A549 (cell line): ENCODE data around the gene CDC20. TPM values are rescaled to one million over a fixed set of nuclear protein-coding genes. Genes with fewer than 3 reads are reported as not detected.

Experiments used
- ATAC-seq, 2 experiments: fragments of 200-7000 bp in 1 of 2; fragments of >200 bp in 1 of 2; cut with Nextera tagmentation in 1 of 2; cut with Tn5 transposase in 1 of 2; 3 replicates each; pipeline versions ENCODE4 v1.8.0 to v1.9.1; 2018 to 2020; ENCODE audit warnings: mild to moderate bottlenecking in 1 of 2, moderate library complexity in 1 of 2
- CTCF ChIA-PET: fragments of 300-600 bp; sonication (Branson Sonifier 250); formaldehyde crosslinking; extraction: SDS; loops from one replicate; lab custom pipeline; 2021; ENCODE audit warnings: antibody characterized with exemption, inconsistent platforms; lab: Yijun Ruan, JAX
- POLR2A ChIA-PET: fragments of 350-600 bp; formaldehyde crosslinking; extraction: SDS; loops from one replicate; lab custom pipeline; 2021; ENCODE audit warnings: antibody characterized with exemption, inconsistent platforms; lab: Yijun Ruan, JAX
- DNase-seq, 2 experiments: peaks; one replicate each; pipeline versions ENCODE4 v3.0.0 to v3.0.0-alpha.2; 2011 to 2016; ENCODE audit warnings: low read depth in 1 of 2, low spot score in 1 of 2
- FAIRE-seq: peaks from 2 replicates; lab custom pipeline; 2011; peaks lifted over from hg19 to GRCh38; lab: Jason Lieb, UNC
- H3K27ac ChIP-seq, 2 experiments: fragments of >200 bp; sonication (Bioruptor Twin); formaldehyde crosslinking; 3 replicates each; pipeline ENCODE4 v1.5.1; 2016 to 2017
- H3K4me1 ChIP-seq: fragments of >200 bp; sonication (Bioruptor Twin); formaldehyde crosslinking; 3 replicates; pipeline ENCODE4 v1.6.1; 2016
- H3K4me2 ChIP-seq: fragments of >200 bp; sonication (Bioruptor Twin); formaldehyde crosslinking; 3 replicates; pipeline ENCODE4 v1.6.1; 2016
- H3K4me3 ChIP-seq: fragments of >200 bp; sonication (Bioruptor Twin); formaldehyde crosslinking; 3 replicates; pipeline ENCODE4 v1.5.1; 2016
- H3K9me3 ChIP-seq: fragments of >200 bp; sonication (Bioruptor Twin); formaldehyde crosslinking; 3 replicates; pipeline ENCODE4 v1.6.1; 2016
- ATOH8 ChIP-seq: fragments of 250-450 bp; sonication (Bioruptor Pico); IDR thresholded peaks from 2 replicates; pipeline ENCODE4 v1.5.0; 2020; ENCODE audit warnings: low read depth, mild to moderate bottlenecking, moderate library complexity
- CBX8 ChIP-seq: fragments of 200-600 bp; sonication (generic); IDR thresholded peaks from 2 replicates; pipeline ENCODE4 v1.6.1; 2016
- E2F6 ChIP-seq: IDR thresholded peaks from 2 replicates; pipeline ENCODE4 v1.6.1; 2012; ENCODE audit warnings: low read depth, borderline replicate concordance
- EHF ChIP-seq: fragments of 250-450 bp; sonication (Bioruptor Pico); IDR thresholded peaks from 2 replicates; pipeline ENCODE4 v1.5.0; 2020; ENCODE audit warnings: mild to moderate bottlenecking
- FOSL2 ChIP-seq, 2 experiments: fragments of 450-650 bp in 1 of 2; fragments of >200 bp in 1 of 2; sonication (Bioruptor Twin) in 1 of 2; formaldehyde crosslinking; IDR thresholded peaks; 2 replicates each; pipeline versions ENCODE4 v1.5.0 to v1.6.1; 2016 to 2020; ENCODE audit warnings: mild to moderate bottlenecking in 1 of 2, moderate library complexity in 1 of 2
- JUN ChIP-seq, 2 experiments: fragments of >200 bp; sonication (Bioruptor Twin); formaldehyde crosslinking; IDR thresholded peaks; 2 replicates in 1 of 2; 3 replicates in 1 of 2; pipeline ENCODE4 v1.6.1; 2016 to 2017
- KDM5A ChIP-seq: fragments of 200-600 bp; sonication (generic); IDR thresholded peaks from 2 replicates; pipeline ENCODE4 v1.6.1; 2016; ENCODE audit warnings: antibody characterized with exemption, mild to moderate bottlenecking
- NPAS2 ChIP-seq: fragments of 250-450 bp; sonication (Bioruptor Pico); IDR thresholded peaks from 2 replicates; pipeline ENCODE4 v1.8.0; 2022; ENCODE audit warnings: mild to moderate bottlenecking, moderate library complexity, borderline replicate concordance
- NR3C1 ChIP-seq: fragments of >200 bp; sonication (Bioruptor Twin); formaldehyde crosslinking; IDR thresholded peaks from 3 replicates; pipeline ENCODE4 v1.6.1; 2017
- POLR2A ChIP-seq: IDR thresholded peaks from 2 replicates; pipeline ENCODE4 v1.6.1; 2012; ENCODE audit warnings: mild to moderate bottlenecking, low read length
- USF2 ChIP-seq: fragments of 450-650 bp; IDR thresholded peaks from 2 replicates; pipeline ENCODE4 v1.6.1; 2014; ENCODE audit warnings: antibody characterized with exemption
- ZFP36 ChIP-seq: fragments of 450-650 bp; IDR thresholded peaks from 2 replicates; pipeline ENCODE4 v1.6.1; 2014; ENCODE audit warnings: borderline replicate concordance; ENCODE audit not compliant: partially characterized antibody
- whole genome bisulfite sequencing: methylation state at CpG from one replicate; pipeline ENCODE4 v1.1.6; 2017; ENCODE audit errors: missing lambda C conversion rate; 5-methylcytosine and 5-hydroxymethylcytosine counted together
- polyA plus RNA-seq, 4 experiments: library from polyadenylated mRNA; depleted of rRNA in 3 of 4; stranded (reverse); fragments of >200 nt; fragmentation: RNase III in 1 of 4; extraction: RNeasy Plus Mini Kit Qiagen cat#74134 plus additional on column Dnase treatment in 1 of 4; gene quantifications; 2 replicates in 3 of 4; 3 replicates in 1 of 4; pipeline ENCODE4 v1.2.3, GENCODE V29; 2011 to 2017
- TF ChIP-seq, protein P1 (sequence below): fragments of 200-600 bp; sonication (generic); IDR thresholded peaks from 2 replicates; pipeline ENCODE4 v1.6.1; 2016; ENCODE audit warnings: antibody characterized with exemption, mild to moderate bottlenecking, moderate library complexity
- TF ChIP-seq, protein P2 (sequence below): fragments of 250-450 bp; sonication (Bioruptor Pico); IDR thresholded peaks from 2 replicates; pipeline ENCODE4 v1.5.0; 2021; ENCODE audit warnings: mild to moderate bottlenecking, moderate library complexity, borderline replicate concordance

Gene CDC20
- polyA plus RNA-seq, 2 of the 4 experiments (the other 2 are of a cell fraction): 73.8 to 116 TPM

- FAIRE-seq: no peak
- H3K9me3 ChIP-seq: peaks cover 16% of the 10 kb centered on the region; the same call in 2 of the 3 replicates
- no peak for ATAC-seq
- H3K4me2 ChIP-seq: no peak overlapping the region
- POLR2A ChIA-PET: no interaction called here
- no peak overlapping the region for H3K4me3 ChIP-seq
- WGBS: 48% methylated on average over 1 of the region's 1 CpG
- no peak for TF ChIP-seq ZFP36
- no peak for TF ChIP-seq FOSL2 (IDR thresholded peaks at IDR 0.05)
- TF ChIP-seq FOSL2 (CRISPR knock-in tag; IDR thresholded peaks at IDR 0.05): peak; percentile 44
- no peak overlapping the region for H3K27ac ChIP-seq
- DNase-seq: no peak
- CTCF ChIA-PET: no interaction called here
- no peaks in the 10 kb centered on the region for H3K4me1 ChIP-seq
These were observed 31.1 kb upstream of the CDC20 start for GRCh38 chr1:43327549-43328292.

GRCh38 chr1:43329995-43330751 is 28.6 kb upstream of the CDC20 start:
- DNase-seq: no peak
- H3K4me1 ChIP-seq: no peaks in the 10 kb centered on the region
- no peak overlapping the region for H3K4me2 ChIP-seq
- no peak for FAIRE-seq
- H3K9me3 ChIP-seq: peaks cover 15% of the 10 kb centered on the region; the same call in 2 of the 3 replicates
- ATAC-seq: 0 out of 6 replicates have a peak, but pooled peaks of 1 of the 2 experiments have one; percentile 38
- H3K4me3 ChIP-seq: no peak overlapping the region
- POLR2A ChIA-PET: no interaction called here
- CTCF ChIA-PET: interaction anchor here (2.1 kb wide), 1 partner anchor 103 kb away, joined by 6 read pairs; no protein-coding TSS in a partner anchor
- WGBS: 77% methylated on average over 2 of the region's 6 CpGs
- H3K27ac ChIP-seq: no peak overlapping the region
- no peak for TF ChIP-seq NR3C1
- no peak for TF ChIP-seq USF2
- no peak for TF ChIP-seq E2F6
- no peak for TF ChIP-seq KDM5A
- no peak for TF ChIP-seq ATOH8 (CRISPR knock-in tag)
- no peak for TF ChIP-seq POLR2A
- no peak for TF ChIP-seq JUN (IDR thresholded peaks at IDR 0.05)
- no peak for TF ChIP-seq NPAS2 (CRISPR knock-in tag)
- no peak for TF ChIP-seq EHF (CRISPR knock-in tag)
- TF ChIP-seq, protein P1, sequence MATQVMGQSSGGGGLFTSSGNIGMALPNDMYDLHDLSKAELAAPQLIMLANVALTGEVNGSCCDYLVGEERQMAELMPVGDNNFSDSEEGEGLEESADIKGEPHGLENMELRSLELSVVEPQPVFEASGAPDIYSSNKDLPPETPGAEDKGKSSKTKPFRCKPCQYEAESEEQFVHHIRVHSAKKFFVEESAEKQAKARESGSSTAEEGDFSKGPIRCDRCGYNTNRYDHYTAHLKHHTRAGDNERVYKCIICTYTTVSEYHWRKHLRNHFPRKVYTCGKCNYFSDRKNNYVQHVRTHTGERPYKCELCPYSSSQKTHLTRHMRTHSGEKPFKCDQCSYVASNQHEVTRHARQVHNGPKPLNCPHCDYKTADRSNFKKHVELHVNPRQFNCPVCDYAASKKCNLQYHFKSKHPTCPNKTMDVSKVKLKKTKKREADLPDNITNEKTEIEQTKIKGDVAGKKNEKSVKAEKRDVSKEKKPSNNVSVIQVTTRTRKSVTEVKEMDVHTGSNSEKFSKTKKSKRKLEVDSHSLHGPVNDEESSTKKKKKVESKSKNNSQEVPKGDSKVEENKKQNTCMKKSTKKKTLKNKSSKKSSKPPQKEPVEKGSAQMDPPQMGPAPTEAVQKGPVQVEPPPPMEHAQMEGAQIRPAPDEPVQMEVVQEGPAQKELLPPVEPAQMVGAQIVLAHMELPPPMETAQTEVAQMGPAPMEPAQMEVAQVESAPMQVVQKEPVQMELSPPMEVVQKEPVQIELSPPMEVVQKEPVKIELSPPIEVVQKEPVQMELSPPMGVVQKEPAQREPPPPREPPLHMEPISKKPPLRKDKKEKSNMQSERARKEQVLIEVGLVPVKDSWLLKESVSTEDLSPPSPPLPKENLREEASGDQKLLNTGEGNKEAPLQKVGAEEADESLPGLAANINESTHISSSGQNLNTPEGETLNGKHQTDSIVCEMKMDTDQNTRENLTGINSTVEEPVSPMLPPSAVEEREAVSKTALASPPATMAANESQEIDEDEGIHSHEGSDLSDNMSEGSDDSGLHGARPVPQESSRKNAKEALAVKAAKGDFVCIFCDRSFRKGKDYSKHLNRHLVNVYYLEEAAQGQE: no peak
- TF ChIP-seq, protein P2, sequence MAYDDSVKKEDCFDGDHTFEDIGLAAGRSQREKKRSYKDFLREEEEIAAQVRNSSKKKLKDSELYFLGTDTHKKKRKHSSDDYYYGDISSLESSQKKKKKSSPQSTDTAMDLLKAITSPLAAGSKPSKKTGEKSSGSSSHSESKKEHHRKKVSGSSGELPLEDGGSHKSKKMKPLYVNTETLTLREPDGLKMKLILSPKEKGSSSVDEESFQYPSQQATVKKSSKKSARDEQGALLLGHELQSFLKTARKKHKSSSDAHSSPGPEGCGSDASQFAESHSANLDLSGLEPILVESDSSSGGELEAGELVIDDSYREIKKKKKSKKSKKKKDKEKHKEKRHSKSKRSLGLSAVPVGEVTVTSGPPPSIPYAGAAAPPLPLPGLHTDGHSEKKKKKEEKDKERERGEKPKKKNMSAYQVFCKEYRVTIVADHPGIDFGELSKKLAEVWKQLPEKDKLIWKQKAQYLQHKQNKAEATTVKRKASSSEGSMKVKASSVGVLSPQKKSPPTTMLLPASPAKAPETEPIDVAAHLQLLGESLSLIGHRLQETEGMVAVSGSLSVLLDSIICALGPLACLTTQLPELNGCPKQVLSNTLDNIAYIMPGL: no peak
- TF ChIP-seq CBX8: no peak
